BLaER1 (cell line): ENCODE results near the gene NXPE4.
"Not testable (repeated sequence)": the region's sequence is repeated elsewhere in the genome, so short reads cannot be mapped to it uniquely, and the experiment has no call there.

Experiments
- H3K27ac ChIP-seq: shearing (Covaris generic); formaldehyde crosslinking; 2 replicates; pipeline ENCODE4 v1.8.1; 2022
- H3K27me3 ChIP-seq: shearing (Covaris generic); formaldehyde crosslinking; 2 replicates; pipeline ENCODE4 v1.8.1; 2022
- H3K36me3 ChIP-seq: shearing (Covaris generic); formaldehyde crosslinking; 2 replicates; pipeline ENCODE4 v1.8.1; 2022
- H3K4me1 ChIP-seq: shearing (Covaris generic); formaldehyde crosslinking; 2 replicates; pipeline ENCODE4 v1.8.1; 2022
- H3K4me2 ChIP-seq: shearing (Covaris generic); formaldehyde crosslinking; 2 replicates; pipeline ENCODE4 v1.8.1; 2022
- H3K4me3 ChIP-seq: shearing (Covaris generic); formaldehyde crosslinking; 2 replicates; pipeline ENCODE4 v1.8.1; 2022
- H3K9ac ChIP-seq: shearing (Covaris generic); formaldehyde crosslinking; 2 replicates; pipeline ENCODE4 v1.8.1; 2022
- H3K9me3 ChIP-seq: shearing (Covaris generic); formaldehyde crosslinking; 2 replicates; pipeline ENCODE4 v1.8.1; 2022
- H4K20me1 ChIP-seq: shearing (Covaris generic); formaldehyde crosslinking; 2 replicates; pipeline ENCODE4 v1.8.1; 2022
- Cebpa-rat ChIP-seq: shearing (Covaris generic); IDR thresholded peaks from 2 replicates; pipeline ENCODE4 v1.8.1; 2022

NXPE4 gene

GRCh38 chr11:114618139-114618538, 22.6 kb upstream of the NXPE4 start:
- H3K4me2 ChIP-seq = no peak overlapping the region
- H3K9me3 ChIP-seq = peaks cover 100% of the 10 kb centered on the region
- no peak overlapping the region for H3K27ac ChIP-seq
- no peaks in the 10 kb centered on the region for H3K36me3 ChIP-seq
- no peak overlapping the region for H3K9ac ChIP-seq
- H4K20me1 ChIP-seq = no peaks in the 10 kb centered on the region
- no peak overlapping the region for H3K4me3 ChIP-seq
- no peak for TF ChIP-seq Cebpa-rat
- H3K4me1 ChIP-seq = no peaks in the 10 kb centered on the region
- no peaks in the 10 kb centered on the region for H3K27me3 ChIP-seq

GRCh38 chr11:114617157-114618124, 21.9 kb upstream of the NXPE4 start:
- no peak for TF ChIP-seq Cebpa-rat
- H3K4me2 ChIP-seq = no peak overlapping the region
- no peak overlapping the region for H3K27ac ChIP-seq
- H3K27me3 ChIP-seq = no peaks in the 10 kb centered on the region
- no peak overlapping the region for H3K4me3 ChIP-seq
- H3K4me1 ChIP-seq = no peaks in the 10 kb centered on the region
- no peaks in the 10 kb centered on the region for H3K36me3 ChIP-seq
- H3K9ac ChIP-seq = no peak overlapping the region
- peaks cover 100% of the 10 kb centered on the region for H3K9me3 ChIP-seq
- no peaks in the 10 kb centered on the region for H4K20me1 ChIP-seq

GRCh38 chr11:114616516-114616915, 20.9 kb upstream of the NXPE4 start:
- Histone ChIP-seq H3K4me3 (no peak overlapping the region), H3K4me2 (no peak overlapping the region), H4K20me1 (no peaks in the 10 kb centered on the region), H3K4me1 (no peaks in the 10 kb centered on the region), H3K36me3 (no peaks in the 10 kb centered on the region), H3K9ac (no peak overlapping the region), H3K27ac (no peak overlapping the region), H3K9me3 (peaks cover 100% of the 10 kb centered on the region), H3K27me3 (no peaks in the 10 kb centered on the region)
- no peak for TF ChIP-seq Cebpa-rat

DNA sequence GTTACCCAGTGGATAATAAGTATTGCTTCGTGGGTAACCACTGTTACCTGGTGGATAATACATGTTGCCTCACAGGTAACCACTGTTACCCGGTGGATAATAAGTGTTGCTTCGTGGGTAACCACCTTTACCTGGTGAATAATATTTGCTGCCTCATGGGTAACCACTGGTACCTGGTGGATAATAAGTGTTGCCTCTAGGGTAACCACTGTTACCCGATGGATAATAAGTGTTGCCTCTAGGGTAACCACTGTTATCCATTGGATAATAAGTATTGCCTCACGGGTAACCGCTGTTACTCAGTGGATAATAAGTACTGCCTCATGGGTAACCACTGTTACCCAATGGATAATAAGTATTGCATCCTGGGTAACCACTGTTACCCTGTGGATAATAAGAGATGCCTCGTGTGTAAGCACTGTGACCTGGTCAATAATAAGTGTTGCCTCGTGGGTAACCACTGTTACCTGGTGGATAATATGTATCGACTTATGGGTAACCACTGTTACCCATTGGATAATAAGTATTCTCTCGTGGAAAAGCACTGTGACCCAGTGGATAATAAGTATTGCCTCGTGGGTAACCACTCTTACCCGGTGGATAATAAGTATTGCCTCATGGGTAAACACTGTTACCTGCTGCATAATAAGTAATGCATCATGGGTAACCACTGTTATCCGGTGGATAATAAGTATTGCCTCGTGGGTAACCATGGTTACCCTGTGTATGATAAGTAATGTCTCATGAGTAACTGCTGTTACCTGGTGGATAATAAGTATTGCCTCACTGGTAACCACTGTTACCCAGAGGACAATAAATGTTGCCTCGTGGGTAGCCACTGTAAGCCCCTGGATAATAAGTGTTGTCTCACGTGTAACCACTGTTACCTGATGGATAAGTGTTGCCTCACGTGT, 20.1 kb upstream of the NXPE4 start:
- Histone ChIP-seq H3K27ac (no peak overlapping the region), H3K4me1 (no peaks in the 10 kb centered on the region), H3K4me3 (no peak overlapping the region), H3K4me2 (no peak overlapping the region), H3K9me3 (peaks cover 100% of the 10 kb centered on the region), H3K9ac (no peak overlapping the region), H4K20me1 (no peaks in the 10 kb centered on the region), H3K36me3 (no peaks in the 10 kb centered on the region), H3K27me3 (no peaks in the 10 kb centered on the region)
- TF ChIP-seq Cebpa-rat = no peak

- H3K36me3 ChIP-seq = no peaks in the 10 kb centered on the region
- H4K20me1 ChIP-seq = no peaks in the 10 kb centered on the region
- H3K4me2 ChIP-seq = no peak overlapping the region
- no peak overlapping the region for H3K4me3 ChIP-seq
- H3K27me3 ChIP-seq = no peaks in the 10 kb centered on the region
- no peak overlapping the region for H3K27ac ChIP-seq
- peaks cover 100% of the 10 kb centered on the region for H3K9me3 ChIP-seq
- H3K9ac ChIP-seq = no peak overlapping the region
- H3K4me1 ChIP-seq = no peaks in the 10 kb centered on the region
- TF ChIP-seq Cebpa-rat = no peak
Measured at GRCh38 chr11:114614127-114614720, 18.6 kb upstream of the NXPE4 start.

DNA sequence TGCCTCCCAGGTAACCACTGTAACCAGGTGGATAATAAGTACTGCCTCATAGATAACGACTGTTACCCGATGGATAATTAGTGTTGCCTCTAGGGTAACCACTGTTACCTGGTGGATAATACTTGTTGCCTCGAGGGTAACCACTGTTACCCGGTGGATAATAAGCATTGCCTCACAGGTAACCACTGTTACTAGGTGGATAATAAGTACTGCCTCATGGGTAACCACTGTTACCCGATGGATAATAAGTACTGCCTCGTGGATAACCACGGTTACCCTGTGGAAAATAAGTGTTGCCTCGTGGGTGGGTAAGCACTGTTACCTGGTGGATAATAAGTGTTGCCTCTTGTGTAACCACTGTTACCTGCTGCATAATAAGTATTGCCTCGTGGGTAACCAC, 17.5 kb upstream of the NXPE4 start:
- H4K20me1 ChIP-seq, H3K4me1 ChIP-seq, H3K27ac ChIP-seq: not testable (repeated sequence)

DNA sequence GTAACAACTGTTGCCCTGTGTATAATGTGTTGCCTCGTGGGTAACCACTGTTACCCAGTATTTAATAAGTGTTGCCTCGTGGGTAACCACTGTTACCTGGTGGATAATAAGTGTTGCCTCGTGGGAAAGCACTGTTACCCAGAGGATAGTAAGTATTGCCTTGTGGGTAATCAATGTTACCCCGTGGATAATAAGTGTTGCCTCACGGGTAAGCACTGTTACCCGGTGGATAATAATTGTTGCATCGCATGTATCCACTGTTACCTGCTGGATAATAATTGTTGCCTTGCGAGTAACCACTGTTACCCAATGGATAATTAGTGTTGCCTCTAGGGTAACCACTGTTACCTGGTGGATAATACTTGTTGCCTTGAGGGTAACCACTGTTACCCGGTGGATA, 17.1 kb upstream of the NXPE4 start:
- Histone ChIP-seq H3K4me1 (no peaks in the 10 kb centered on the region), H3K36me3 (no peaks in the 10 kb centered on the region), H3K9me3 (peaks cover 100% of the 10 kb centered on the region), H3K27ac (no peak overlapping the region), H3K27me3 (no peaks in the 10 kb centered on the region), H3K9ac (no peak overlapping the region), H3K4me3 (no peak overlapping the region), H3K4me2 (no peak overlapping the region), H4K20me1 (no peaks in the 10 kb centered on the region)
- TF ChIP-seq Cebpa-rat = no peak

More for the DNA sequence above, 17.5 kb upstream of the NXPE4 start:
- H3K9ac ChIP-seq, H3K4me3 ChIP-seq, H3K27me3 ChIP-seq, H3K4me2 ChIP-seq, H3K36me3 ChIP-seq: not testable (repeated sequence)
- peaks cover 100% of the 10 kb centered on the region for H3K9me3 ChIP-seq

DNA sequence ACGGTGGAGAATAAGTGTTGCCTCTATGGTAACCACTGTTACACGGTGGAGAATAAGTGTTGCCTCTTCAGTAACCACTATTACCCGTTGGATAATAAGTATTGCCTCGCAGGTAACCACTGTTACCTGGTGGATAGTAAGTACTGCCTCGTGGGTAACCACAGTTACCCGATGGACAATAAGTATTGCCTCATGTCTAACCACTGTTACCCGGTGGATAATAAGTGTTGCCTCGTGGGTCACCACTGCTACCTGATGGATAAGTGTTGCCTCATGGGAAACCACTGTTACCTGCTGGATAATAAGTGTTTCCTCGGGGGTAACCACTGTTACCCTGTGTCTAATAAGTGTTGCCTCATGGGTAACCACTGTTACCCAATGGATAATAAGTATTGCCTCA, 16.6 kb upstream of the NXPE4 start:
- H3K4me1 ChIP-seq, H3K4me2 ChIP-seq, H3K27ac ChIP-seq, H3K9ac ChIP-seq, H4K20me1 ChIP-seq, H3K36me3 ChIP-seq, H3K27me3 ChIP-seq, H3K4me3 ChIP-seq: not testable (repeated sequence)
- peaks cover 100% of the 10 kb centered on the region for H3K9me3 ChIP-seq

GRCh38 chr11:114610984-114611944, 15.7 kb upstream of the NXPE4 start:
- Histone ChIP-seq H3K4me1 (no peaks in the 10 kb centered on the region), H3K4me3 (no peak overlapping the region), H3K9ac (no peak overlapping the region), H3K4me2 (no peak overlapping the region), H4K20me1 (no peaks in the 10 kb centered on the region), H3K27me3 (no peaks in the 10 kb centered on the region), H3K27ac (no peak overlapping the region), H3K9me3 (peaks cover 100% of the 10 kb centered on the region), H3K36me3 (no peaks in the 10 kb centered on the region)
- no peak for TF ChIP-seq Cebpa-rat
